HTR-8/SVneo (cell line): Measurements from ENCODE around the gene PERCC1.

Experiments used
- DNase-seq: peaks from one replicate; pipeline ENCODE4 v3.0.0; 2011; ENCODE audit warnings: low spot score, mixed read lengths; ENCODE audit not compliant: insufficient read length
- FAIRE-seq: peaks from 2 replicates; lab custom pipeline; 2011; peaks lifted over from hg19 to GRCh38; lab: Jason Lieb, UNC

Gene PERCC1

GRCh38 chr16:1408171-1408837, 22.6 kb upstream of the PERCC1 start:
- DNase-seq, result peak; percentile 90
- FAIRE-seq, result peak; percentile 96

DNA sequence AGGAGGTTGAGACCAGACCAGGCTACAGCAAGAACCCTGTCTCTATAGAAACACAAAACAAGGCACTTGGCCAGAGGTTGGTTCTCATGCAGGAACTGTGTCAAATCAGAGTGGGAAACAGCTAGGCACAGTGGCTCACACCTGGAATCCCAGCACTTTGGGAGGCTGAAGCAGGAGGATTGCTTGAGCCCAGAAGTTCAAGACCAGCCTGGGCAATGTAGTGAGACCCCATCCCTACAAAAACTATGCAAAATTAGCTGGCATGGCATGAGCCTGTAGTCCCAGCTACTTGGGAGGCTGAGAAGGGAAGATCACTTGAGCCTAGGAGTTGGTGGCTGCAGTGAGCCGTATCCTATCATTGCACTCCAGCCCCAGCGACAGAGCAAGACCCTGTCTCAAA, 18.0 kb upstream of the PERCC1 start:
- FAIRE-seq (no peak), DNase-seq (no peak)

DNA sequence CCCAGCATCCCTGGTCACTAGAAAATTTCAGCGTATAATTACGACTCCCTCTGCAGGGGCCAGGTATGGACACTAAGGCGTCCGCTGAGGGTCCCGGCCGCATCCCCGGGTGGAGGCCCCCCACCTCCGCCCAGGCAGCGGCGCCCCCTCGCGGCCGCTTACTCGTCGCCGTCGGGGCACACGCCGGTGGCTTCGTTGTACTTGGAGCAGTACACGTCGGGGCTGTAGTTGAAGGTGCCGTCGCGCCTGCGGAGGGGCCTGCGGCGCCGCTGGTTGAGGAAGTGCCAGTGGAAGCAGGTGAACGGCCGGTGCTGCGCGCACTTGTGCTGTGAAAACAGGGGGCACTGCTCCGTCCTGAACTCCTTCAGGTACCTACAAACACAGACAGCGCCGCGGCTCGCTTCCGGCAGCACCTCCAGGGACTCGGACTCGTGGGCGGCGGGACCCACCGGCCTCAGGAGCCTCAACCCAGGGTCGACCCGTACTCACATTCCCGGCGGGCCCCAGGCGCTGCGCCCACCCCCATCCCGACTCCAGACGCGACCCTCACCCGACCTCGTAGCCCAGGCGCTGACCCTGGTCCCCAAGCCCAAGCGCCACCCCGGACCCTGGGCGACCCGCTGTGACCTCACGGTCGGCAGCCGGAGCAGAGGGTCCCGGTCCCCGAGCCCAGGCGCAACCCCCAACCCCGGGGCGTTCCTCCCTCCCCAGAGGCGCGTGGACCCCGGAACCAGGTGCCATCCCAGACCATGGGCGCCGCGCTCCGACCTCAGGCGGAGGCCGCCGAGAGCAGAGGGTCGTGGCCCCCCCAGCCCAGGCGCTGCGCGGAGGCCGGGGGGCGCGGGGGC, 17.0 kb upstream of the PERCC1 start:
- DNase-seq, result peak; percentile 56
- no peak for FAIRE-seq

DNA sequence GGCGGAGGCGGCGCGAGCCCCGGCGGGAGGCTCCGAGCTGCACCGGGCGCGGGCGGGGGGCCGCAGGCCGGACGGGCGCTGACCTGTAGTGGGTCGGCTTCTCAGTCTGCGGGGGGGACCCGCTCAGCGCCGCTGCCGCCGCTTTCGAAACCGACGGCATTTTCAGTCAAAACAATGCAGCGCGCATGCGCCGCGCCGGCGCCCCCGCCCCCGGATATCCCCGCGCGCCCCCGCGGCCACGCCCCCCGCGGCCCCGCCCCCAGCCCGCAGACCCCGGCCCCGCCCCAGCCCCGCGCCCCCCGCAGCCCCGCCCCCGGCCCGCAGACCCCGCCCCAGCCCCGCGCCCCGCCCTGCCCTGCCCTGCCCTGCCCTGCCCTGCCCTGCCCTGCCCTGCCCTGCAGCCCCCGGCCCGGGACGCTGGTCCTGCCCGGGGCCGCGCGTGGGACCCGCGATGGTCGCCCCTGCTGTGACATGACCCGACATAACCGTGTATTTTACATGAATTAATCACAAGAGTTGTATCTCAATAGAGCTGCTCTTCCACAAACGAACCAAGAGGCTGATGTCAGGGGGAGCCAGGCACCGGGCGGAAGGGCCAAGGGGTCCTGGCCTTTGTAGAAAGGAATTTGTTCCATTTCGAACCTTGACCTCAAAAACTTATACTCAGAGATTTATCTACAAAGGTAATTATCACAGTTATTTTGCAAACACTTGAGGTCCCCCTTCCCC, 16.2 kb upstream of the PERCC1 start, which contains the start of gene UNKL:
Gene UNKL, minus strand, starts transcription at position 173 of the 729 bp plus-strand sequence. Its CDS starts 13 bp downstream, at position 160.
- FAIRE-seq (no peak), DNase-seq (peak; percentile 70)

DNA sequence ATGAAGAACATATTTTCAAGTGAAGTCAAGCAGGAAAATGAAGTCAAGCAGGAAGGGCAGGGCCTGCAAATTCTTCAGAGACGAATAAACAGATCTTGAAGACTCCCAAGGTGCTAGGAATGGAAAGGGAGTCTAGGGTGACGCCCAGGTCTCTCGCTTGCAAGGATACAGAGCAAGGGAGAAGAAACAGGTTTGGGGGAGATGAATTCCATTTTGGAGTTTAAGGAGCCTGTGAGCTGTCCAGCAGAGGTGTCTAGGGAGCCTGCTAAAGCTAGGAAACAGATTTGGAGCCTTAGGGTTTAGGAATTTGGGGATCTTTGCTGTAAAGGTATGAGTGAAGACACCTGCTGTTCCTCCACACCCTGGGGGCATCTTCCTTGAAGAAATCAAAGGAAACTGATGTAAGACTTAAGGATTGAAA, 14.3 kb upstream of the PERCC1 start:
- DNase-seq (no peak), FAIRE-seq (no peak)

GRCh38 chr16:1420111-1420539, 10.8 kb upstream of the PERCC1 start:
- FAIRE-seq (no peak), DNase-seq (no peak)

DNA sequence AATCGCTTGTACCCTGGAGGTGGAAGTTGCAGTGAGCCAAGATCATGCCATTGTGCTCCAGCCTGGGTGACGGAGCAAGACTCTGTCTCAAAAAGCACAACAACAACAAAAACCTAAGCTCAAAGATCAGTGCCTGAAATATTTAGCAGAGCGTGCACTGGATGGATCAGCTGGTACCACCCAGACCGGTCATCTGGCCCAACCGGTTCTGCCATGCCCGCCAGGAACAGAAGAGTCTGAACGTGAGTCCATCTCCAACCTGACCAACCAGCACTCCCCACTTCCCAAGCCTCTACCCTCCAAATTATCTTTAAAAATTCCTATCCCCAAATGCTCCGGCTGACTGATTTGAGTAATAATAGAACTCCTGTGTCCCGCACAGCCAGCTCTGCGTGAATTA, 8.8 kb upstream of the PERCC1 start:
- no peak for DNase-seq
- FAIRE-seq, result no peak

DNA sequence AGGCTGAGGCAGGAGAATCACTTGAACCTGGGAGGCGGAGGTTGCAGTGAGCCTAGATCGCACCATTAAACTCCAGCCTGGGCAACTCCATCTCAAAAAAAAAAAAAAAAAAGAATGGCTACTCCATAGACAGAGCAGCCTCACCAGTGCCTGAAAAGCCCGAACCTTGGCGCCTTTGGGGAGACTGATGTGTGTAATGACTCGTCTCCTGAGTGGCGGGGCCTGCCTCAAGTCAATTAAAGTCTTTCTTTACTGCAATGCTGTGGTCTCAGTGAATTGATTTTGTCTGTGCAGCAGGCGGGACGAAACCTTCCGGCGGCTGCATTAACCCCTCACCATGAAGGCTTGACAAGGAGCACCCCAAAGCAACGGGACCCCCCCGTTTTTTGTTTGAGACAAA, 6.8 kb upstream of the PERCC1 start:
- FAIRE-seq (no peak), DNase-seq (no peak)

- DNase-seq (no peak), FAIRE-seq (no peak)
These were observed 5.1 kb upstream of the PERCC1 start for GRCh38 chr16:1425616-1426370.

DNA sequence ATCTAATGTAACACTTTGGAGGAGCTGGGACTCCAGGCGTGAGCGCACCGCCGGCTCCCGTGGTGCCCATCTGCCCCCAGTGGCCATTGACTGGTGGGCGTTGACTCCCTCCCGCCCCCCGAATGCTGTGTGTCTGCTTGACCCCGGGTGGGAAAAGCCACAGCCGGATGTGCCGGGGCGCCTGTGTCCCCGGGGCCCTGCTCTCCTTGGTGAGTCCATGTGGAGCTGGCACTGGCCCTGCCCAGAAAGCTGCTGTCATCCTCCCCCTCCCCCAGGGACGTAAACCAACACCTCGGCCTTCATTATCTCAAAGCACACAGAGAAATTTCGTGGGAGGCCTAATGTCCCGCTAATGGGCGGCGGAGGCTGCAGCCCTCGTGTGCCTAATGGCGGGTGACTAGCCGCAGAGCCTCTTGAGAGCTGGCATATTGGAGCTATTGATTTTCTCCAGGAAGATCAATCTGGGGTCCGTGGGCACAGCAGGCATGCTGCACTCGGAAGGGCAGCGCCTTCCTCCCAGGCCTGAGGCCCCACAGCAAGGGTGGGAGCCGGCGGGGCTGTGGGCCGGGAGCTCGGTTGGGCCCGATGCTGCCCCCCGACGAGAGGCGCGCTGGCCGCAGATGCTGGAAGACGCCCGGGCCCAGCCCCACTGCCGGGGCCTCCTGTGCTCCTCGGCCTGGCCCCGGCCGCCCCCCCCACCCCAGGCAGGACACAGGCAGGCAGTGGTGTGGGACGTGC, 4.0 kb upstream of the PERCC1 start:
- no peak for FAIRE-seq
- no peak for DNase-seq

DNA sequence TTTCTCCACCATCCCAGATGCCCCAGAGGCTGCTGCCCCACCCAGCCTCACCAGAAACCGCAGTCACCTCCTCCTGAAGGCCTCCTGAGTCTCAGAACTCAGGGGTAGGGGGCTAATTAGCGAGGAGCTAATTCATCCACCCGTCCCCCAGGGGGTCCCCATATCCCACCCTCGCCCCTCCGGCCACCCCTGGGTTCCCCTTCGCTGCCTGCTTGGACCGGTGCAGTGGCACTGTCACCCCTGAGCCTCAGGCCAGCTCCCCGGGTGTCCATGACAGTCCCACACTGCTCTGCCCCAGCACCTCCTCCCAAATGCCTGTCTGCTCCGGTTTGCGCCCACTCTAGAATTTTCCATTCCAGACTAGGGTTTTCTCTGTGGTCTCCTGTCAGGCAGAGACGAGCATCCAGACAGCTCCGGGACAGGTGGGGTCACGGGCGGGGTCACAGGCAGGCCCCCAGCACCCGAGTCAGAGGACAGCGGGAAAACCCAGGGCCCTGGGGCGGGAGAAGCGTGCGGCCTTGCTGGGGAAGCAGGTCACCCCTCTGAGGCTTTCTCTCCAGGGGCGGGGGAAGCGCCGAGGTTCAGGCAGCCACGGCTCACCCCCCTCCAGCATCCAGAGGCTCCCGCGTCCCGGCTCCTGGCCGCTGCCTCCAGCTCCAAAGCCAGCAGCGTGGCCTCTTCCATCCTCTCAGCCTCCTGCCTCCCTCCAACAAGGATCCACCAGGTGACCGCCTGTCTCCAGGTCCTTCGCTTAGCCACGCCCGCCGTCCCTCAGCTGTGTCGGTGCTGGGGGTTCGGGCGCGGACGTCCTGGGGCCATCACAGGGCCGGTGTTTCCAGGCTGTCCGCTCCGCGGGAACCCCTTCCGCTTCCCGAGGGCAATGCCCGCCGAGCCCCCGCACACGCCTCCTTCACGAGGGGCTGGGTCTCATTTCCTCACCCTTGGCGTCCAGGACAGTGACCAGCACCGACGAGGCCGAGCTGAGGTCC, 3.1 kb upstream of the PERCC1 start:
- FAIRE-seq (no peak), DNase-seq (no peak)

DNA sequence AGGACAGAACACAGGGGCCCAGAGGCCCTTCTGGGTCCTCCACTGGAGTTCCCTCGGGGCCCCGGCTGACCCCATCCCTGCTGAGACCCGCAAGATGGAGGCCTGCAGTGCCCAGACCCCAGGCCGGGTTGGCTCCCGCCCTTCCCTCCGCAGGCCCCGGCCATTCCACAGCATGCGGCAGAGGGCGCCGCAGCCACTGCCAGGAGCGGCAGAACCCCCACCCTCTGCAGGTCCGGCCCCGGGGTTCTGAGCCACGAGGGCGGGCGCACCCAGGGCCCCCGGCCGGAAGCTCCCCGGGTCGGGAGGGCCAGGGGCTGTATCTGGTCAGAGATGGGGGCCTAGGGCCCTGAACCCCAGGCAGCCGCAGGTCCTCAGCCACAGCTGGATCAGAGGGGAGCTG, 2.4 kb upstream of the PERCC1 start:
- FAIRE-seq (no peak), DNase-seq (no peak)

GRCh38 chr16:1429012-1429411, 1.9 kb upstream of the PERCC1 start:
- FAIRE-seq, result no peak
- DNase-seq, result no peak

DNA sequence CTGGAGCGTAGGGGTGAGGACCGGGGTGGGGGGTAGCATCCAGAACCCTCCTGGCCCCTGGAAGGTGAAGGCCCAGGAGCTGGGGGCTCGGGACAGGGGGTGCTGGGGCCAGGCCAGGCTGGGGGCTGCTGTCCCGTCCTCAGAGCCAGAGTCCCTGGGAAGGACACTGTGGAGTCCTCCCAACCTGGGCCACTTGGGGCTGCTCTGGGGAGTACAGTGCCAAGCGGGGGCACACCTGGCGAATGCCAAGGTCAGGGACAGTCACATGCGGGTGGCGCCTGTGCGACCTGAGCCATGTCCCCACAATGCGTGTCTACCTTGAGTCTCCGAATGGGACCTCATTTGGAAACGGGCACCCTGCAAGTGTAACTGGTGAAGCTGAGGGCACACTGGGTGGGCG, 1.2 kb upstream of the PERCC1 start:
- FAIRE-seq, result no peak
- DNase-seq, result no peak

DNA sequence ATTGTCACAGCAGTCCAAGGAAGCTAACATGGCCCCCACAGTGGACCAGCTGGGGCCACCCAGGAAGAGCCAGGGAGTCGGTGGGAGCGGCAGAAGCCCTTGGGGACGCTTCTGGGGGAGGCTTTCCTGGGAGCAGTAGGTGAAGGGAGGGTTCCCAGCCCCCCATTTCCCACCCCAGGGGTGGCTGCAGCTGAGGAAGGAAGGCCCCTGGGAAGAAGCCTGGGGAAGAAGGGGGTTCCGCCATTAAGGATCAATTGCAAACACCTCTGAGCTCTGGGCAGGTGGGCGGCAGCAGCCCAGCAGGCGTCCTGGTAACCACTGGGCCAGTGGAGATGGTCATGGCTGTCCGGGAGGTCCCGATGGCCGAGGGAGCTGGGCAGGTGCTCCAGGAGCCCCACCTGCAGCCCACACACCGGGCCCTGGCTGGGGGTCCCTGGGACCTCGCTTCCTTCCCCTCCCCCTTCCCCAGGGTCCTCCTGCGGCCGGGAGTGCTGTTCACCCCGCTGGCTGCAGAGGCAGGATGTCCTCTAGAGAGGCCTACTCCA, 592 bp upstream of the PERCC1 start:
- FAIRE-seq (no peak), DNase-seq (no peak)

GRCh38 chr16:1431497-1432270, 806 bp downstream of the PERCC1 start:
- DNase-seq (no peak), FAIRE-seq (no peak)
